Activated CD8-positive, alpha-beta T cell treated with anti-CD3 and anti-CD28 coated beads for 36 hours (primary cell): ENCODE data around the gene ABCG1. TPM values are rescaled to one million over a fixed set of nuclear protein-coding genes. Genes with fewer than 3 reads are reported as not detected.

Source experiments
- ATAC-seq: fragments of 200-7000 bp; cut with Tn5 transposase; one replicate; pipeline ENCODE4 v1.10.0; 2021; ENCODE audit warnings: mild to moderate bottlenecking, moderate library complexity
- CTCF ChIA-PET: fragments of 350-600 bp; sonication (Branson Sonifier 250); formaldehyde crosslinking; loops from one replicate; lab custom pipeline; 2021; ENCODE audit warnings: antibody characterized with exemption; lab: Charles Lee
- POLR2A ChIA-PET: fragments of 350-600 bp; sonication (Branson Sonifier 250); formaldehyde crosslinking; loops from one replicate; lab custom pipeline; 2021; ENCODE audit warnings: antibody characterized with exemption; lab: Charles Lee
- DNase-seq: peaks from one replicate; pipeline ENCODE4 v3.0.0-alpha.2; 2020
- H3K27ac Mint-ChIP-seq: one replicate; pipeline ENCODE4 v1.8.0; 2021; ENCODE audit warnings: mild to moderate bottlenecking, mixed read lengths
- H3K27me3 Mint-ChIP-seq: one replicate; pipeline ENCODE4 v1.8.0; 2021; ENCODE audit warnings: mixed read lengths
- H3K36me3 Mint-ChIP-seq: one replicate; pipeline ENCODE4 v1.8.0; 2021; ENCODE audit warnings: low read depth, mixed read lengths
- H3K4me1 Mint-ChIP-seq: one replicate; pipeline ENCODE4 v1.8.0; 2021; ENCODE audit warnings: low read depth, mixed read lengths
- H3K4me3 Mint-ChIP-seq: one replicate; pipeline ENCODE4 v1.8.0; 2021; ENCODE audit warnings: mild to moderate bottlenecking, moderate library complexity, mixed read lengths
- H3K9me3 Mint-ChIP-seq: one replicate; pipeline ENCODE4 v1.8.0; 2021; ENCODE audit warnings: mixed read lengths
- CTCF ChIP-seq: fragments of 200-600 bp; IDR thresholded peaks from one replicate; pipeline ENCODE4 v1.8.0; 2022; ENCODE audit warnings: antibody characterized with exemption, mild to moderate bottlenecking
- intact Hi-C: fragments of 100-400 bp; cut with micrococcal nuclease; formaldehyde crosslinking; loops from one replicate; pipeline ENCODE4 v1.10.0; 2022
- total RNA-seq, 2 experiments: library from RNA; stranded (reverse); gene quantifications; one replicate each; pipeline ENCODE4 v1.2.3, GENCODE V29; 2021

ABCG1 gene
- total RNA-seq, 2 experiments from 2014 or later, result 12.1 to 12.7 TPM

- Mint-ChIP-seq H3K9me3 (no peaks in the 10 kb centered on the region), H3K4me3 (no peak overlapping the region), H3K36me3 (peaks cover 2% of the 10 kb centered on the region), H3K27ac (no peak overlapping the region), H3K4me1 (peaks cover 5% of the 10 kb centered on the region), H3K27me3 (no peaks in the 10 kb centered on the region)
- TF ChIP-seq CTCF, result no peak
- ChIA-PET POLR2A (no interaction called here), CTCF (interaction anchor here (1.0 to 3.7 kb wide), 2 partner anchors 9 to 11 kb away, joined by 4 to 22 read pairs; no protein-coding TSS in a partner anchor)
- DNase-seq, result no peak
- no peak for ATAC-seq
- intact Hi-C loops, result no loop called here
Measured at GRCh38 chr21:42247716-42248115, 28.8 kb downstream of the ABCG1 start.

GRCh38 chr21:42248241-42248640 is 29.3 kb downstream of the ABCG1 start:
- H3K27ac Mint-ChIP-seq, result no peak overlapping the region
- ChIA-PET POLR2A (no interaction called here), CTCF (interaction anchor here (1.0 kb wide), 1 partner anchor 10 kb away, joined by 4 read pairs; no protein-coding TSS in a partner anchor)
- H3K4me3 Mint-ChIP-seq, result no peak overlapping the region
- no peaks in the 10 kb centered on the region for H3K27me3 Mint-ChIP-seq
- peaks cover 8% of the 10 kb centered on the region for H3K4me1 Mint-ChIP-seq
- no peak for DNase-seq
- TF ChIP-seq CTCF, result no peak
- H3K36me3 Mint-ChIP-seq, result peaks cover 2% of the 10 kb centered on the region
- ATAC-seq, result no peak
- no peaks in the 10 kb centered on the region for H3K9me3 Mint-ChIP-seq
- intact Hi-C loops, result no loop called here

- Mint-ChIP-seq H3K9me3 (no peaks in the 10 kb centered on the region), H3K4me3 (no peak overlapping the region), H3K27me3 (no peaks in the 10 kb centered on the region), H3K27ac (no peak overlapping the region), H3K36me3 (peaks cover 2% of the 10 kb centered on the region), H3K4me1 (peaks cover 13% of the 10 kb centered on the region)
- DNase-seq (no peak), ATAC-seq (no peak)
- POLR2A ChIA-PET, result interaction anchor here (0.6 to 1.2 kb wide), 2 partner anchors 8 to 11 kb away, joined by 3 to 4 read pairs; no protein-coding TSS in a partner anchor
- intact Hi-C loops, result no loop called here
- CTCF ChIA-PET, result interaction anchor here (1.3 to 1.7 kb wide), 2 partner anchors 8 to 10 kb away, joined by 4 to 8 read pairs; no protein-coding TSS in a partner anchor
- no peak for TF ChIP-seq CTCF
Measured at GRCh38 chr21:42248783-42249597, 30.1 kb downstream of the ABCG1 start.

- ATAC-seq, result no peak
- Mint-ChIP-seq H3K27me3 (no peaks in the 10 kb centered on the region), H3K9me3 (no peaks in the 10 kb centered on the region), H3K27ac (peak overlapping the region; percentile 18), H3K4me1 (peaks cover 17% of the 10 kb centered on the region), H3K4me3 (no peak overlapping the region), H3K36me3 (peaks cover 2% of the 10 kb centered on the region)
- no peak for TF ChIP-seq CTCF
- no peak for DNase-seq
- POLR2A ChIA-PET, result interaction anchor here (1.2 kb wide), 1 partner anchor 12 kb away, joined by 3 read pairs; no protein-coding TSS in a partner anchor
- intact Hi-C loops, result no loop called here
- CTCF ChIA-PET, result interaction anchor here (0.6 to 1.7 kb wide), 4 partner anchors 10 to 105 kb away, joined by 3 to 4 read pairs (median 4); no protein-coding TSS in a partner anchor
Measured at GRCh38 chr21:42250422-42251403, 31.8 kb downstream of the ABCG1 start.
